Measurements from ENCODE around the gene CREBBP.

DNA sequence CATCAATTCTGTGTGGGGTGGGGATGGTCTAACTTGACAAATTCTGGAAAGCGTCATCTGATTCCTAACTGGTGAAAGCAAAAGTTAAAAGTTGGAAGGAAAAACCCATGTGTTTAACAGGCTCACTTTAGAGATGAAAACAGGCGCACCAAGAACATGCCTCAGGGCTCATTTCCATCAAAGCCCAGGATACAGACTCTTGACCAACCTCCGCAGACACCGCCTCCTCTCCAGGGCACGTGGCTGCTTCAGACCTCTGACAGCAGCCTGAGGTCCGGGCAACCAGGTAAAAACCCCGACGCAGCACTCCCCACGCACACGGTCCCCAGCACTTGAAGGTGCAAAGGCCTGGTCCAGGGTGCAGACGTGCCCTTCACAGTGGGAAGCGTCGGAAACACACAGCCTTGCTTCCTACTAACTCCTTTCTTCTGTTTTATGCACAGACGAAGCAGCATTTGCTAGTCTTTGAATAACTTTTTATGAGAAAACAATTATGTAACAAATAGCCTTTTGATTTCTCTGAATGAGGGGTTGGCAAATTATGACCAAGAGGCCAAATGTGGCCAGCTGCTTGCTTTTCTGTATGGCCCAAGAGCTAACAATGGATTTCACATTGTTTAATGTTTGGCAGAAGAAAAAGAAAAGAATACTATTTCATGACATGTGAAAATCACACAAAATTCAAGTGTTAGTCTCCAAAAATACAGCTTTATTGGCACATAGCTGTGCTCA lies 119.0 kb downstream of the CREBBP start:
- TF ChIP-seq, protein P1, sequence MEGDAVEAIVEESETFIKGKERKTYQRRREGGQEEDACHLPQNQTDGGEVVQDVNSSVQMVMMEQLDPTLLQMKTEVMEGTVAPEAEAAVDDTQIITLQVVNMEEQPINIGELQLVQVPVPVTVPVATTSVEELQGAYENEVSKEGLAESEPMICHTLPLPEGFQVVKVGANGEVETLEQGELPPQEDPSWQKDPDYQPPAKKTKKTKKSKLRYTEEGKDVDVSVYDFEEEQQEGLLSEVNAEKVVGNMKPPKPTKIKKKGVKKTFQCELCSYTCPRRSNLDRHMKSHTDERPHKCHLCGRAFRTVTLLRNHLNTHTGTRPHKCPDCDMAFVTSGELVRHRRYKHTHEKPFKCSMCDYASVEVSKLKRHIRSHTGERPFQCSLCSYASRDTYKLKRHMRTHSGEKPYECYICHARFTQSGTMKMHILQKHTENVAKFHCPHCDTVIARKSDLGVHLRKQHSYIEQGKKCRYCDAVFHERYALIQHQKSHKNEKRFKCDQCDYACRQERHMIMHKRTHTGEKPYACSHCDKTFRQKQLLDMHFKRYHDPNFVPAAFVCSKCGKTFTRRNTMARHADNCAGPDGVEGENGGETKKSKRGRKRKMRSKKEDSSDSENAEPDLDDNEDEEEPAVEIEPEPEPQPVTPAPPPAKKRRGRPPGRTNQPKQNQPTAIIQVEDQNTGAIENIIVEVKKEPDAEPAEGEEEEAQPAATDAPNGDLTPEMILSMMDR (conservative IDR thresholded peaks at IDR 0.05): no peak
- no peak for TF ChIP-seq ZFX (IDR thresholded peaks at IDR 0.05)
